ENCODE results near the gene C19orf25.

DNA sequence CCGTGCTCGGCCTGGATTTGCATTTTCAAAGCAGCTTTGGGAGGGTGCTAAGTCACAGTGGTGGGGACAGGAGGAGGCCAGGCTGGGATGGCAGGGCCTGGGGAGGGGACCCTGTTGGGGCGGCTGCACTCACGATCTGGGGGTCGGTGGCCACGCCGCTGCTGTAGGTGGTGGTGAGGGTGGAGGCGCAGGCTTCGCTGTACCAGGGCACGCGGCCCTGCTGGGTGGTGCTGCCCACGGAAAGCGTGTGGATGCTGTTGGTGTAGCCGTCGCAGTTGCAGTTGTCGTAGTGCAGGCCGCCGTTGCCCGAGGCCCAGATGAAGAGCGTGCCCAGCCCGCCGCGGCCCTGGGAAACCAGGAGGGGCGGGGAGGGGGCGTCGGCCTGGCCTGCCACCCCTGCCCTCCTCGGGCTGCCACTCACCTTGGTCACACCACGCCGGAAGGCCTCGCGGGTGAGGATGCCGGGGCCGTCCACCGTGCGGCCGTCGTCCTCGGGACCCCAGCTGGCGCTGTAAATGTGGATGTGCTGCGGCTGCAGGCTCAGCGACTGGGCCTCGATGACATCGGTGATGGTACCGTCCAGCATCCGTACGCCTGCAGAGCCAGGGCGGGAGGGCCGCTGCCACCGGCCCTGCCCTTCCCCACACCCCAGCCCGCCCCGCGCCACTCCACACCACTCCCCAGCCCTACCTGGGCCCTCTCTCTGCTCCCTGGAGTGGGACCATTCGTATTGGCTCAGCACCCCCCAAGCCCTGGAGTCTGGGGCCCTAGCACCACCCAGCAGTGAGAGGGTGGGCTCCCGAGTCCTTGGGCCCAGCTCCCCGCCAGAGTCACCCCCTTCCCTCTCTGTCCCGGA lies 7.9 kb upstream of the C19orf25 start:
- TF ChIP-seq PPARA (CRISPR knock-in tag; IDR thresholded peaks at IDR 0.05; ENCODE audit: borderline replicate concordance) = no peak
- no peak for TF ChIP-seq ARNTL (CRISPR knock-in tag; IDR thresholded peaks at IDR 0.05; ENCODE audit: borderline replicate concordance, low read depth)
- TF ChIP-seq, protein P1, sequence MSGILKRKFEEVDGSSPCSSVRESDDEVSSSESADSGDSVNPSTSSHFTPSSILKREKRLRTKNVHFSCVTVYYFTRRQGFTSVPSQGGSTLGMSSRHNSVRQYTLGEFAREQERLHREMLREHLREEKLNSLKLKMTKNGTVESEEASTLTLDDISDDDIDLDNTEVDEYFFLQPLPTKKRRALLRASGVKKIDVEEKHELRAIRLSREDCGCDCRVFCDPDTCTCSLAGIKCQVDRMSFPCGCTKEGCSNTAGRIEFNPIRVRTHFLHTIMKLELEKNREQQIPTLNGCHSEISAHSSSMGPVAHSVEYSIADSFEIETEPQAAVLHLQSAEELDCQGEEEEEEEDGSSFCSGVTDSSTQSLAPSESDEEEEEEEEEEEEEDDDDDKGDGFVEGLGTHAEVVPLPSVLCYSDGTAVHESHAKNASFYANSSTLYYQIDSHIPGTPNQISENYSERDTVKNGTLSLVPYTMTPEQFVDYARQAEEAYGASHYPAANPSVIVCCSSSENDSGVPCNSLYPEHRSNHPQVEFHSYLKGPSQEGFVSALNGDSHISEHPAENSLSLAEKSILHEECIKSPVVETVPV (CRISPR knock-in tag; IDR thresholded peaks at IDR 0.05) = no peak
- no peak for TF ChIP-seq ZFP30 (CRISPR knock-in tag; IDR thresholded peaks at IDR 0.05)
- no peak for TF ChIP-seq ZNF8 (CRISPR knock-in tag; IDR thresholded peaks at IDR 0.05)
- TF ChIP-seq, protein P2, sequence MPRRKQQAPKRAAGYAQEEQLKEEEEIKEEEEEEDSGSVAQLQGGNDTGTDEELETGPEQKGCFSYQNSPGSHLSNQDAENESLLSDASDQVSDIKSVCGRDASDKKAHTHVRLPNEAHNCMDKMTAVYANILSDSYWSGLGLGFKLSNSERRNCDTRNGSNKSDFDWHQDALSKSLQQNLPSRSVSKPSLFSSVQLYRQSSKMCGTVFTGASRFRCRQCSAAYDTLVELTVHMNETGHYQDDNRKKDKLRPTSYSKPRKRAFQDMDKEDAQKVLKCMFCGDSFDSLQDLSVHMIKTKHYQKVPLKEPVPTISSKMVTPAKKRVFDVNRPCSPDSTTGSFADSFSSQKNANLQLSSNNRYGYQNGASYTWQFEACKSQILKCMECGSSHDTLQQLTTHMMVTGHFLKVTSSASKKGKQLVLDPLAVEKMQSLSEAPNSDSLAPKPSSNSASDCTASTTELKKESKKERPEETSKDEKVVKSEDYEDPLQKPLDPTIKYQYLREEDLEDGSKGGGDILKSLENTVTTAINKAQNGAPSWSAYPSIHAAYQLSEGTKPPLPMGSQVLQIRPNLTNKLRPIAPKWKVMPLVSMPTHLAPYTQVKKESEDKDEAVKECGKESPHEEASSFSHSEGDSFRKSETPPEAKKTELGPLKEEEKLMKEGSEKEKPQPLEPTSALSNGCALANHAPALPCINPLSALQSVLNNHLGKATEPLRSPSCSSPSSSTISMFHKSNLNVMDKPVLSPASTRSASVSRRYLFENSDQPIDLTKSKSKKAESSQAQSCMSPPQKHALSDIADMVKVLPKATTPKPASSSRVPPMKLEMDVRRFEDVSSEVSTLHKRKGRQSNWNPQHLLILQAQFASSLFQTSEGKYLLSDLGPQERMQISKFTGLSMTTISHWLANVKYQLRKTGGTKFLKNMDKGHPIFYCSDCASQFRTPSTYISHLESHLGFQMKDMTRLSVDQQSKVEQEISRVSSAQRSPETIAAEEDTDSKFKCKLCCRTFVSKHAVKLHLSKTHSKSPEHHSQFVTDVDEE (CRISPR knock-in tag; IDR thresholded peaks at IDR 0.05) = no peak
- TF ChIP-seq ZC3H10 (CRISPR knock-in tag; IDR thresholded peaks at IDR 0.05) = no peak
- TF ChIP-seq, protein P3, sequence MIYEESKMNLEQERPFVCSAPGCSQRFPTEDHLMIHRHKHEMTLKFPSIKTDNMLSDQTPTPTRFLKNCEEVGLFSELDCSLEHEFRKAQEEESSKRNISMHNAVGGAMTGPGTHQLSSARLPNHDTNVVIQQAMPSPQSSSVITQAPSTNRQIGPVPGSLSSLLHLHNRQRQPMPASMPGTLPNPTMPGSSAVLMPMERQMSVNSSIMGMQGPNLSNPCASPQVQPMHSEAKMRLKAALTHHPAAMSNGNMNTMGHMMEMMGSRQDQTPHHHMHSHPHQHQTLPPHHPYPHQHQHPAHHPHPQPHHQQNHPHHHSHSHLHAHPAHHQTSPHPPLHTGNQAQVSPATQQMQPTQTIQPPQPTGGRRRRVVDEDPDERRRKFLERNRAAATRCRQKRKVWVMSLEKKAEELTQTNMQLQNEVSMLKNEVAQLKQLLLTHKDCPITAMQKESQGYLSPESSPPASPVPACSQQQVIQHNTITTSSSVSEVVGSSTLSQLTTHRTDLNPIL (CRISPR knock-in tag; IDR thresholded peaks at IDR 0.05; ENCODE audit: low read depth) = no peak
- TF ChIP-seq RARB (CRISPR knock-in tag; IDR thresholded peaks at IDR 0.05) = no peak
- no peak for TF ChIP-seq ZNF565 (CRISPR knock-in tag; conservative IDR thresholded peaks at IDR 0.05; ENCODE audit: low read depth)
- TF ChIP-seq, protein P4, sequence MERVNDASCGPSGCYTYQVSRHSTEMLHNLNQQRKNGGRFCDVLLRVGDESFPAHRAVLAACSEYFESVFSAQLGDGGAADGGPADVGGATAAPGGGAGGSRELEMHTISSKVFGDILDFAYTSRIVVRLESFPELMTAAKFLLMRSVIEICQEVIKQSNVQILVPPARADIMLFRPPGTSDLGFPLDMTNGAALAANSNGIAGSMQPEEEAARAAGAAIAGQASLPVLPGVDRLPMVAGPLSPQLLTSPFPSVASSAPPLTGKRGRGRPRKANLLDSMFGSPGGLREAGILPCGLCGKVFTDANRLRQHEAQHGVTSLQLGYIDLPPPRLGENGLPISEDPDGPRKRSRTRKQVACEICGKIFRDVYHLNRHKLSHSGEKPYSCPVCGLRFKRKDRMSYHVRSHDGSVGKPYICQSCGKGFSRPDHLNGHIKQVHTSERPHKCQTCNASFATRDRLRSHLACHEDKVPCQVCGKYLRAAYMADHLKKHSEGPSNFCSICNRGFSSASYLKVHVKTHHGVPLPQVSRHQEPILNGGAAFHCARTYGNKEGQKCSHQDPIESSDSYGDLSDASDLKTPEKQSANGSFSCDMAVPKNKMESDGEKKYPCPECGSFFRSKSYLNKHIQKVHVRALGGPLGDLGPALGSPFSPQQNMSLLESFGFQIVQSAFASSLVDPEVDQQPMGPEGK (CRISPR knock-in tag; IDR thresholded peaks at IDR 0.05; ENCODE audit: borderline replicate concordance) = no peak
- TF ChIP-seq GLIS3 (CRISPR knock-in tag; IDR thresholded peaks at IDR 0.05) = no peak

Data from SK-N-SH treated with all-trans-retinoic acid at 6 μM for 48 hours (cell line).